GM21528 (cell line): ENCODE measurements around the gene COX20.
"Not testable (repeated sequence)": the region's sequence is repeated elsewhere in the genome, so short reads cannot be mapped to it uniquely, and the experiment has no call there.

Source experiments
- ATAC-seq: cut with Tn5 transposase; IDR thresholded peaks from one replicate; pipeline ENCODE4 v1.9.1; 2021; ENCODE audit warnings: mild to moderate bottlenecking, moderate library complexity; ENCODE audit not compliant: unreplicated experiment, low FRiP score

COX20 gene

DNA sequence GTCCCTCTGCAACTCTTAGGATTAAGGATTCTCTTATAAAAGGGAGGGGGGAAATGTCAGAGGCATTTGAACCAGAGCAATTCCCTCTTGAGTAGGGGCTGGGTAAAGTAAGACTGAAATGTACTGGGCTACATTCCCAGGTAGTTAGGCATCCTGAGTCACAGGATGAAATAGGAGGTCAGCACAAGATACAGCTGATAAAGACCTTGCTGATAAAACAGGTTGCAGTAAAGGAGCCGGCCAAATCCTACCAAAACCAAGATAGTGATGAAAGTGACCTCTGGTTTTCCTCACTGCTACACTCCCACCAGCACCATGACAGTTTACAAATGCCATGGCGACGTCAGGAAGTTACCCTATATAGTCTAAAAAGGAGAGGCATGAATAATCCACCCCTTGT lies 14.3 kb upstream of the COX20 start:
- ATAC-seq, result no peak

DNA sequence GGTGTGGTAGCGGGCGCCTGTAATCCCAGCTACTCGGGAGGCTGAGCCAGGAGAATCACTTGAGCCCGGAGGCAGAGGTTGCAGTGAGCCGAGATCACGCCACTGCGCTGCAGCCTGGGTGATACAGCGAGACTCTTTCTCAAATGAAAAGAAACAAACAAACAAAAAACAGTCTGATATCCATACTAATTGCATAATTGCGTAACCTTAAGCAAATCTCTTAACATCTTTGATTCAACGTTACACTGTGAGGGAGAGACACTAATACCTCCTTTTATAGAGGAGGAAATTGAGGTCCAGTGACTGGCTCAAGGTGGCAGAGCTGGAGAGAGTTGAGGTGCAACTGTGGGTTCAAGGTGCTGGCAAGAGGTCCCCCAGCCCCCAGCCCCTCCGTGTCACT lies 12.6 kb upstream of the COX20 start:
- no peak for ATAC-seq

DNA sequence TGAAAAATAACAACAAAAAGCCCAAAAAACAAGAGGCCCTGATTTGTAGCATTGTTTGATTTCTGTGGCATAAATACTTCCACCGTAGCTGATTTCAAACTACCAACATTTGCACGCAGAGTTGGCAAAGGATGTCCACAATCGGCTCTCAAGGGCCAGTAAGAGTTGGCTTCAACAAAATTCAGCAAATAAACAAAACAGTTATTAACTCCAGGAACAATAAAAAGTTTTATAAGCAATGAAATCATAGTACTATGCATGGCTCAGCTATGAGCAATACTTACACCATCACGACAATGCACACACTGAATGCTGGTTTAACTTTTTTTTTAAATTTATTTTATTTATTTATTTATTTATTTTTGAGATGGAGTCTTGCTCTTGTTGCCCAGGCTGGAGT lies 8.7 kb upstream of the COX20 start:
- no peak for ATAC-seq

DNA sequence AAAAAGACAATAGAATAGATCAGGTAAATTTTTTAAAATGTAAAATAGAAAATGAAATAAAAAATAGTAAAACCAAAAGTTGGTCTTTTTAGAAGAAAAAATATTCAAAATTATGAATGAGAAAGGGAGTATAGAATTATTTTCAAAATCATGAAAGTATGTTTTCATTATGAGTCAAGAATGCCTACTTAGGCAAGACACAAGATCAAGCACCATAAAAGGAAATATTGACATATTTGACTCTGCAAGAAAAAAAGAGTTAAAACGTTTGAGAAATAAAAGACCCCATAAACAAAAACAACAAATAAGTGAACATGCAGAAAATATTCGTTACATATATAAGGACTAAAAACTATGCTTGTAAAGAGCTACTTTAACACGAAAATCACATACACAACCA lies 4.8 kb upstream of the COX20 start:
- ATAC-seq, result no peak

DNA sequence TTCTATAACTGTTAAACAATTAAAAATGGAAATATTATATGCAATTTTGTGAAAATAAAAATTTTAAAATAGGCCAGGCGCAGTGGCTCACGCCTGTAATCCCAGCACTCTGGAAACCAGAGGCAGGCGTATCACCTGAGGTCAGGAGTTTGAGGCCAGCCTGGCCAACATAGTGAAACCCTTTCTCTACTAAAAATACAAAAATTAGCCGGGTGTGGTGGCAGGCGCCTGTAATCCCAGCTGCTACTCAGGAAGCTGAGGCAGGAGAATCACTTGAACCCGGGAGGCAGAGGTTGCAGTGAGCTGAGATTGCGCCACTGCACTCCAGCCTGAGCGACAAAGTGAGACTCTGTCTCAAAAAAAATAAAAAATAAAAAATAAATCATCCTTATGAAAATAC lies 2.2 kb upstream of the COX20 start:
- not testable (repeated sequence) for ATAC-seq

DNA sequence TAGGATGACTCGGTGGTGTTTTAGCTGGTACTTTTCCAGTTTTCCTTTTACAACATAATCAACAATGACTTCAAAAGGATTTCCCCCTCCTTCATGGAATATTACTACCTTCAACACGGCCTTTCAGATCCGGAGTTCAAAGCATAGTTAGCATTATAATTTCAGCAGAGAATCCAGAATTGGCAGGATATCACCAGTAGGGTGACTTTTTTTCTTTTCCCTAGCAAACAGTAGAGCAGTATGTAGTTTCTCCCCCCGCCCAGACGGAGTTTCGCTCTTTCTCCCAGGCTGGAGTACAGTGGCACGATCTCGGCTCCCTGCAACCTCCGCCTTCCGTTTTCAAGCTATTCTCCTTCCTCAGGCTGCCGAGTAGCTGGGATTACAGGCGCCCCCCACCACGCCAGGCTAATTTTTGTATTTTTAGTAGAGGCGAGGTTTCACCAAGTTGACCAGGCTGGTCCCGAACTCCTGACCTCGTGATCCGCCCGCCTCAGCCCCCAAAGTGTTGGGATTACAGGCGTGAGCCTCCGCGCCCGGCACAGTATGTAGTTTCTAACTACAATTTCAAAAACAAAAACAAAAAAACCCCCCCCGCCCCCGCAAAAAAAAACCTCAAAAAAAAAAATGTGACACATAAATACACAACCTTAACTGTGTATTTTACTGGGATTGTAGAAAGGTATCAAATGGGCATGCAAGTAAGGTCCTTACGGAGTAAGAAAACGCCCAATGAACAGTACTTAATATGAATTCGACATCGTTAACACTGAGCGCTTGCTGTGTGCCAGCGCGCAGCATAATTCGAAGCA lies 1.5 kb upstream of the COX20 start:
- ATAC-seq, result peak; percentile 23

DNA sequence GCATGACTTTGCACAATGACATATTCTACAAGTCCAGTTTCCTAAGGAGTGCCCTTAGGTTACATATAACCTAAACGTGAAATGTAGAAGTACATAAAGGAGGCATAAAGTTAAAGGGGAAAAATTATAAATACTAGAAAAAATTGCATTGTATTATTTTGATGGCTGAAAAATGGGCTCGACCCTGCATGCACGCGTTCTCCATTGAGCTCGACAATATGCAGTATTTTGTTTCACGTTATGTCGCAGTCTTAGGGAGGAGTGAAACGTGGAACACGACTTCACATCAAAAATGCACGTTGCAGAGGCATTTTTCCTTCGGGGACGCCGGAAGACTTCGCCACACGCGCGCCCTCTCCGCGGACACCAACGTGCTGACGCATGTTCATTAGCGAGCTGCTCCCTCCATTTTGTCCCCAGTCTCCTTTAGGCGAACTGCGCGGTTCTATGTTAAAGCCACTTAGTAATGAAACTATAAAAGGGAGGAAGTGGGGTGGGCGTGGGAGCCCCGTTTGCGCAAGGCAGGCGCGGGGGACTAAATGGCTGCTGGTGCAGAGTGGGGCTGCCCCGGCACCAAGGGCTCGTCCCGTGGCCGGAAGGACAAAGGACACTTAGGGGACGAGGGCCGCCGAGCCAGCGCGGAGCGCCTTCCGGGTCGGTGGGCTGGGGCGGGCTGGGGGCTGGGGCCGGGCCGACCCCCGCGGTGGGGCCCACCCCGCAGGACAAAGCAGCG lies 749 bp upstream of the COX20 start:
- peak; percentile 77 for ATAC-seq

DNA sequence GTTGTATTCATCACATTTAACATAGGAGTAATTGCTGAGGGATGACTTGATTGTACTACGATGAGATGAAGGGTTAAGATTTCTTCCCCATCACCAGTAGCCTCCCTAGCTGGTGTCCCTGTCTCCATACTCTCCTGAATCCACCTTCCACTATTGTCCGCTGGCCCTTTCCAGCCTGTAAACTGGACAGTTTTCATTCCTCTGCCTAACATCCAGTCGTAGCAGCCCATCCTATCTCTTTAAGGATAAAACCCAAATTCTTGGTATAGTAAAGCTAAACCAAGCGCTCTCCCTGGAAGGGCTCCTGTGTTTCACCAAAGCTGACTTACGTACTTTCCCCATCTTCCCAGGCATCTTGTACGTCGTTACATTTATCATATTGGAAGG lies 670 bp downstream of the COX20 start:
- ATAC-seq, result no peak

DNA sequence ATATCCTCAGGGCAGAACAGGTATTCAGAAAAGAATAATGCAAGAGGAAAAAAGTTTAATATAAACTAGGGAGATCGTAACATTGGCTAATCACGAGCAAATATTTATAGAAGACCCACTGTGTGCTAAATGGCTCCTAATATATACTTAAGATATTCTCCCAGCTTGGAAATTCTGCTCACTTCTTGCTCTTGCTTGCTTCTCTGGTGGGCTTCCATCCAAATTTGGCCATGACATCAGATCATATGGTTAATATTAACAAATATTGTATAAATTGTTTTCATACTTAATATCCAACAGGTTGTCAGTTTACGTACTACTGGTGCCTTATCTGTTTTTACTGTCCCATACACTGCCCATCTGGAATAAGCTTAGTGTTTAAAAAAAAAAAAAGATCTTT lies 1.1 kb downstream of the COX20 start:
- ATAC-seq, result no peak

DNA sequence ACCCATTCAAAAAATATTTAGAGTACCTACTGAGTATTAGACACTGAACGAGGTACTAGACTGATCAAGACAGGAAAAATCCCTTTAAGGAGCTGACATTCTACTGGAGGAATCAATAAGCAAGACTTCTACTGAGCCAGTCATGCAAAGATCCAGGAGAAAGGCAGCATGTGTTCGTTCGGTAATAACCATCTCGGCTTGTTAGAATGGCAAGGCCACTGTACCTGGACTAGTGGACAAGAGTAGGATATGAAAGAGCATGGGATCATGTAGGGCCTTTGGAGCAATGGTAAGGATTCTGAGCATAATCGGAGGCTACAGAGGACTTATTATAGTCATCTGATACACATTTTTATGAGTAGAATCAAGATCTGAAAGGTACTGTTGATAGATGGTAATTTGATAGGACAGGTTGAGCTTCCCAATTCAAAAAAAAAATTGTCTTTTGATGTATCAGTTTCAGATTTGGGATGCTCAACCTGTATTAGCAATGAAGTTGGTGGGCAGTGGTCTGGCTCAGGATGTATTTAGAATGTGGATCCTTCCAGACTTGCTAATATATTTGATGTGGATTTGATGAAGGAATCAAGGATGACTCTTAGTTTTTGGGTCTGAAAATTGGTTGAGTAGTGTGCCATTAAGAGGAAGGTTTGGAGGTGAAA lies 2.3 kb downstream of the COX20 start:
- ATAC-seq, result no peak

DNA sequence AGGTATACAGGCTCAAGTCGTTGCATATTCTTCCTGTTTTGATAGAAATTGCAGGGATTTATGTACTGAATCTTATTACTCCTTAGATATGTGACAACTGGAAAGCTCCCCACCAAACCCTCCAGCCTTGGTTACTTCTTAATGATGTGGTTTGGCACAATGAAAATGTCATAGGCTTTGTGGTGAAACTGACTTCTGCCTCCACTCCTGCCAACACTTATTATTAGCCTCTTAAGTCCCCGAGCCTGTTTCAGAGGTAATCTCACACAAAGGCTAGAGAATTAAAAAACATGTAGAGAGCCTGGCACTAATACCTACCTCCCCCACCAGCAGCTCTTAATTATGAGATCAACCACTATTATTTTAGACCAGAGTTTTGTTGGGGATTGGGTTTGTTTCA lies 4.2 kb downstream of the COX20 start:
- ATAC-seq, result no peak

DNA sequence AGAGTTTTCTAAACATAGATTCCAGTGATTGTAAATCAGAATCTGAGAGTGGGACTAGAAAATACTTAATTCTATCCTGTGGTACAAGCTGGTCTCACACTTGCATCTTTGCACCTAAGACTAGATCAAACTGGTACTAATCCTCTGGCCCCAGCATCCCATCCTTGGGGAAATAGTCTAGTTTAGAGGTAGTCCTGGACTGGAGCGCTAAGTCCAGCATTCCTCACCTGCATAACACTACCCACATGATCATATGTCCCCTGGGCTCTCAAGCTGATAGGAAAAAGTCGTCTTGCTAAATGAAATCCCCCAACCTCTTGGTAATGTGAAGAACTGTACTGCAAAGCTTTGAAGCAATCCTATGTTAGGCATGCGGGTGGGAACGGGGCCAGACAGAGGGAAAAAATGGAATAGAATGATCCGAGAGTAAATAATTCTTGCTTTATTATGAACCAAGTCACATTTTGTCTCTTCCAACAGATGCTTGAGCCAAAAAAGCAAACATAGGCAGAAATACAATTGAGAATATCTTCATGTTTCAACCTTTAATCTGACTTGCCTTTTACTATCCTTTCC lies 4.8 kb downstream of the COX20 start:
- ATAC-seq, result no peak

DNA sequence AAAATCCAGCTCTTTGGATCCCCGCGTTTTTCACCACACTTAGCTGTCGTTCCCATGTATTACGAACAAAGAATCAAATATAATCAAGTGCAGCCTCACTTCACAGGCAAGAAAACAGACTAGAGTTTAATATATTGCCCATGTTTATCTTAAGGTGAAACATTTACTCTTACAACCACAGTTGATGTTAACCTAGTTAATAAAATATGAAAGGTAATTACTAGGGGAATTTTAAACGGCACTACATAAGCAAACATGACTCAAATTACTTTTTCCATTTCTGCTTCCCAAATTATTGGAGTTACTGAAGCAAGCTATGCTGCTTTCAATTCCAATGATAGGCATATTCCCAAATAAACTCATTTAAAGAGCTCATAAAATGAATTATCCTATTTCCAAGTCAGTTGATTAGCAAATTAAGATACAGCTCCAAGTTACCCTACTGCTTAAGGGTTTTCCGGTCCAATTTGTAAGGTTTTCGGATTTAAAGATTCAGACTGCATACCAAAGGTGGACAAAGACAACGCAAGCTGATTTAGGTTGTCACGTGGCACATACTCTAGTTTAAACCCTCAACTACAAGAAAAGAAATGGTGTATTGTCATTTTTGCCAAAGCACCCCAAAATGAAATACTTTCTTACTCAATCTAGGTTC lies 5.9 kb downstream of the COX20 start:
- no peak for ATAC-seq

DNA sequence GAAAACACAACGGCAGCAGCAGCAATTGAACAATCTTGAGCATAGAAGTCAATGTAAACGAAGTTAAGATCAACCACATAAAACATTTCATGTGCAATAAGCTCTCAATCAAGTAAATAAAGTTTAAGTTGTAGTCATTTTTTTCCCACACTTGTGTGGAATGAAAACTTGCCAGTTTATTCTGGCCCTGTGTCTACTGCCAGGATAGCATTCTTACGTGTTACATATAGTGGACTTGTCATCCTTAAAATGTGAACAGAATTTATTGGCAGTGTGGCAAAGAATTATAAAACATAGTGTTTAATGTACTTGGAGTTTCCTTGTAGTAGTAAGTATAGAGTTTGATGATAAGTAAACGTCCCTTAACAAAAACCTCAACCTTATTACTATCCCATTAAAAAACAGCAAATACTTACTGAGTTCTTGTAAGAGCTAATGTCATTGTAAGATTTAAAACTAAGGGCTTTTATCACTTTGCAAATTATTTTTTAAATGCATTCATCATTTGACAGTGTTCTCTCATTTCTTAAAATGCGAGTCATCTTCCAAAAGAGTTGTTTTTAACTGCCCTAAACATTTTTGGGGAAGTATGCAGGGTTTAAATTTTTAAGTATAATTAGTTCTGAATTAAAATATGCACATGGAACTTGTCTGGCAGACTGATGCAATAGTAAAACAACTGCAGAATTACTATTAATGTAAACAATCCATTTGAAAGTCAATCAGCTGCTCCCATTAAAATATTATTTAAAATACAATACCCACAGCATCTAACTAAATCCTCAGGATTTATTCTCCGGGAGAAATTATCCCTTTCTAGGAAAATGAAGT lies 7.9 kb downstream of the COX20 start:
- no peak for ATAC-seq

DNA sequence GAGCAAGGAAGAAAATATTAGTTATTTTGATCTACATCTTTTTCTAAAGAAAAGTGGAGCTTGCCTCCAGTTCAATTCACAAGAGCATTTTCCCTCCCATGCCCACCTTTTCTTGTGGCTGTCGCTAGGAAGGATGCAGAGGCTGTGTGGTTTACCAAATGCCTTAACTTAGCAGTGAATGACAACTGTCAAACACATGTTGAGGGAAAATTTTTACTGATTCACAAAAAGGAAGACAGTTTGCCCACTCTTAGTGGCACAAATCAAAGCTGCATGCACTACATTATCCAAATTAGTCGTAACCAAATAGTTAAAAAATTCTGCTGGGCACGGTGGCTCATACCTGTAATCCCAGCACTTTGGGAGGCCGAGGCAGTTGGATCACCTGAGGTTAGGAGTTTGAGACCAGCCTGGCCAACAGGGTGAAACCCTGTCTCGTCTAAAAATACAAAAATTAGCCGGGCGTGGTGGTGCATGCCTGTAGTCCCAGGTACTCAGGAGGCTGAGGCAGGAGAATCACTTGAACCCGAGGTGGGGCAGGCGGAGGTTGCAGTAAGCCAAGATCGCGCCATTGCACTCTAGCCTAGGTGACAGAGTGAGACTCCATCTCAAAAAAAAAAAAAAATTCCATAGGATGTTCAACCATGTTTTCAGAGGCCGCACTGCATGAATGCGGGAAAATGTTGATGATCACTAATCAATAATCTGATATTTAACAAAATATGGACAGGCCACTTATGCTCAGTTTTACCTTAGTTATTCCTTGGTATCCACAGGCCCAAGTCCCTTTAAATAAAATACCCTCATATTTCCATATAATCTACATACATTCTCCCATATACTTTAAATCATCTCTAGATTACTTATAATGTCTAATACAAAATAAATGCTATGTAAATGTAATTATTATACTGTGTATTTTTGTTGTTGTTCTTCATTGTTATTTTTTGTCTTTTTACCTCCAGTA lies 9.0 kb downstream of the COX20 start:
- no peak for ATAC-seq

DNA sequence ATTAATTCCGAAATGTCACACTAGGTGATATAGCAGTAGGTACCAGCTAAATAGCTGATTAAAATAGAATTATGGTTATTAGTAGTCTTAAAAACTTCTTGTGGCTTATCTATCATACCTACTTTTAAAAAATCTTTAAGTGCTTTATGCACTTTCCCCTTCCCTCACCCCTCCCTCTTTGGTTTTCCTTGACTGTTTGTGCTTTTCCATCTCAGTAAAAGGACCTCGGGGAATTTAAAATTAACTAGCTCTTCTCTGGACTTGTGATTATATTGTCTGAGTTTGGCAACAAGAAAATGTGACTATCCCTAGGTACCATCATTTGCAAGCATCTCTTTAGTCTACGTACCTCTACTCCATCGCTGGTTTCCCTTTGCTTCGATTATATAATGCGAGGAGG lies 11.2 kb downstream of the COX20 start:
- no peak for ATAC-seq

DNA sequence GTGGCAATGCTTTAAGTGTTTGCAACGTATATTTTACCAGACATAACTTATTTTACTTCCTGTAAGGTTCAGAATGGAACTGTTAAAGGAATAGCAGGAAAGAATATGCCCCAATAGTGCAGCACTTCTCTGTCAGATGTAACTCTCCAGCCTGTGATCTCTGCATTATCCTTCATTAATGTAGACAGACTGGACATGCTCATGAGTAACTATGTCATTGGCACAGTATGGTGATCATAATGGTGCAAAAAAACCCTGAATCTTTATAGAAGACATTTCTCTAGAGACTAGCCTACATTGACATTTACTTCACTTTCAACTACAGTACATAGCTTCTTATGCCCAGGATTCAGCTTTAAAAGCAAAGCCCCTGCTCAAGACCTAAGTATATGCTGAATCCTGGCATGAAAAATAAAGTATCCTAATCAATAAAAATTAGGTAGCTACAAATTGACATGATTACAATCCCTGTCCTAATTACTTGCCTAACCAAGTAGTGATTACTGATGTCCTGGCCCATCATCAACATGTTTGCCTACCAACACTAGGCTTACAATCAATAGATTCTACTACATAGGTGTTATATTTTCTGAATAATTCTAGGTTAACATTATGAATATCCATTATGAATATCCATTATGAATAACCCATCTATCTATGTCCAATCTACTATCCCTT lies 13.9 kb downstream of the COX20 start:
- no peak for ATAC-seq
